T-helper 1 cell (primary cell): ENCODE measurements around the gene MRE11.
"Not testable (repeated sequence)": the region's sequence is repeated elsewhere in the genome, so short reads cannot be mapped to it uniquely, and the experiment has no call there.

Experiments
- DNase-seq, 5 donors: peaks; one replicate each; pipeline ENCODE4 v3.0.0-alpha.2; 2012 to 2020
- total RNA-seq, 4 donors: gene quantifications; one replicate each; lab custom pipeline; 2026; lab: John Stamatoyannopoulos, UW

MRE11 gene
- 37.0 to 68.6 (median 59.1) reads per million in 4 donors for total RNA-seq

- peak; percentile 90 to 98 (median 94) for DNase-seq
These were observed at the start of gene MRE11, which contains the start of gene ANKRD49 for GRCh38 chr11:94493281-94494125. TSS of gene MRE11 (minus strand) at chr11:94493844. CDS start at chr11:94492801, 1,043 bp downstream. TSS of gene ANKRD49 (plus strand) at chr11:94493984. CDS start at chr11:94496694, 2,710 bp downstream.

DNA sequence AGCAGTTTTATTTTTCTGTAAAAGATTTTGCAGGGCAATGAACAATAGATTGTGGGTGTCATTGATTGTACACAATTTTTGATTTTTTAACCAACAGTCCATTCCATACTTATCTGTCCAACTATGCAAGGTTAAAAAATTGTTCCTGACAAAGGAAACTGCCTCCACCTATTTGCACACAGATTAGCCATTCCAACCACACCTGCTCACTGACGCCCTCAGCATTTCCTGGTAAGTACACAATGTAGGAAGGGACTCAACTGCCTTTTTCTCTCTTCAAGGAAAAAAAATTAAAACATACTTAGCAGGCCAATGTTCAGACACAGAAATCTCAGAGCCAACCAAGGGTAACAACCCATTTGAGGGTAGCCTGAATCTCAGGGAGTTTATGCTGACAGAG is 45.8 kb upstream of the MRE11 start:
- no peak for DNase-seq

- no peak for DNase-seq
These were observed 43.5 kb upstream of the MRE11 start for GRCh38 chr11:94537031-94537600.

DNA sequence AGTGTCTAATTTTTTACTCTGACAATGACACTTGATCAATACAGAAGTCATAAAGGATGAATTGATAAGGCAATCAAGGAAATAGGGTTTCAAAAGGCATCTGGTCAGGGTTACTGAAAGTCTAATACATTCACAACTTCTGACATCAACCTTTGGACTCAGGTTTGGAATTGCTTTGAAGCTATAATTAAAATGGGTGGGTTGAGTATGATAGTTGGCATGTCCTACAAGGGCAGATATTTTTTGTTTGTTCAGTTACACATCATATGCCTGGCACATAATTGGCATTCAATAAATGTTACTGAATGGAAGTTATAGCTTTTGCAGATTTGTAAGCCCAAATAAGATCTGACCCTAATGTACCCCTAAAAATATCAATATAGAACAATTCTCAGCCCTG is 42.7 kb upstream of the MRE11 start:
- no peak for DNase-seq

- DNase-seq = no peak
These were observed 40.3 kb upstream of the MRE11 start for GRCh38 chr11:94533696-94534630.

DNA sequence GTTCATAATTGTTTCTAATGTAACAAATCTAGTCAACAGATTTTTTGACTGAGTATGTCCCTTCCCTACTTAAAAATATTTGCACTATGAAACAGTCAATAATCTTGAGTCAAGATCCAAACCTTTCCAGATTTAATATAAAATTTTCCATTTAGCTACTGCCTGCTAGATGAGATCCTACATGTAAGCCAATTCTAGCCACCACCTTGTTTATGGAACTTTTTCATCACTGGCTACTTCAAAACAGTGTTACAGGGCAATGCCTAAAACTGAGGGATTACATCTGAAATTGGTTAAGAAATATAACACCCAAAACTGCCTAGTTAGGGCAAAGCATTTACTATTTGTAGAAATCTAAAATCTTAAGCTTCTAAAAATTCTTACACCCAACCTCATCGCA is 39.6 kb upstream of the MRE11 start:
- DNase-seq = no peak

- no peak for DNase-seq
These were observed 38.6 kb upstream of the MRE11 start for GRCh38 chr11:94532211-94532610.

DNA sequence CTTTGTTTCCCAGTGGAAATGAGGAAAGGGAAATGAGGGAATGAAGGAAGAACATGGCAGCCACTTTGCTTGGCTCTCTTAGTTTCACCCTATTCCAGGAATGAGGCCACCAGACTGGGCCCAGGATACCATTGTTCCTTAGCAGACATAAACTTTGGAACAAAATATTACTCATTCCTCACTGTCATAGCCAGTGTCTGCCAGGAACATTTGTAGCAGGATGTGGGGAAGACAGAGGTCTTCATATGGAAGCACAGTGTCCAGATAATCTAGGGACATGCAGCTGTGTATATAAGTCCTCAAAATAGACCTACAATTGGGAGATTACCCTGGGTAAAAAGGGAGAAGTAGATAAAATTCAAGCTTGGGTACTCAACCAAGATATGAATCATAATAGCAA is 34.9 kb upstream of the MRE11 start:
- no peak for DNase-seq

DNA sequence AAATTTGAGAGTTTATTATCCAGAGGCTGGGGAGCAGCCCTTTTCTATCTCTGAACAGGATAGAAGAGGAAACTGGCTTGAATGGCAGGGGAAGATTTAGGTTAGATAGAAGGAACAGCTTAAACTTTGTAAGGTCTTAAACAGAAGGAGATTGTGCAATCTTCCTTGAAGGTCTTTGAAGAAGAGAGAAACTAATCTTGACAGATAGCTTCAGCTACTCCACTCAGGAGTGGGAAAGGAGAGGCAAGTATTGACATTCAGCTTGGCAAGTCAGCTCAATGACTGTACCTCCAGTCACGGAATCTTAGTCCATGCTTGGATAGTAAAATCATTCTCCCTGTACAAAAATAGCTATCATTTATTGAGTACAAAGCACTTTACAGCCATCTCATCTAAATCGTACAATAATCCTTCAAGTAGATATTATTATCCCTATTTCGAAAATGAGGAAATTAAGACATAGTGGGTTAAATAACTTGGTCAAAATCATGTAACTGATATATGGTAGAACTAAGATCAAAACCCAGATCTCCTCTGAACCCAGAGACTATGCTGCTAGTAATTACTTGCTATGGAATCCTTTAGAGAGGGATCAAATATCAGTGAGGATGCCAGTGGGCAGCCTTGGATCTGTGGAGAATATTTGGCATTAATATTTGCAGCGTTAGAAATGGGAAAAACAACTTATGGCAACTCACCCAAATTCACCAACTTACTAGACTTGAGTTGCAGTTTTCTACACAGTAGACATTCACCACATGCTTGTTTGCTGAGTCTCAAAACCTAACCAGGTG is 33.2 kb upstream of the MRE11 start:
- no peak for DNase-seq

GRCh38 chr11:94525546-94526324 is 32.1 kb upstream of the MRE11 start:
- no peak for DNase-seq

GRCh38 chr11:94524341-94524740 is 30.7 kb upstream of the MRE11 start:
- DNase-seq = no peak

DNA sequence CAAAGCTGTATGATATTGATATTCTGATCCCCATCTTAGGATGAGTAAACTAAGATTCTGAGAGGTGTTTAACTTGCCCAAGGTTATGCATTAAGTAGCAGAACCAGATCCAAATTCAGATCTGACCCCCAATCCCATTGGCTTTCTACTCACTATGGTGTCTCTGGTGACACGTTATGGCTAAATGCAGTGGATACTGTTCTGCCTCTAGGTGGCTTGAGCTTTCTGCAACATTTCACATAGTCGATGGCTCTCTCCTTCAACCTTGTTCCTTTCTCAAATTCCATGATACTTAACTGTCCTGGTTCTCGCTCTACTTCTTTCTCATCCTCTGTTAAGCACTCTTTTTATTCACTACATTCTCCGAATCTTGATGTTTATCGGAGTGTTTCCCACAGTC is 28.0 kb upstream of the MRE11 start:
- no peak for DNase-seq

DNA sequence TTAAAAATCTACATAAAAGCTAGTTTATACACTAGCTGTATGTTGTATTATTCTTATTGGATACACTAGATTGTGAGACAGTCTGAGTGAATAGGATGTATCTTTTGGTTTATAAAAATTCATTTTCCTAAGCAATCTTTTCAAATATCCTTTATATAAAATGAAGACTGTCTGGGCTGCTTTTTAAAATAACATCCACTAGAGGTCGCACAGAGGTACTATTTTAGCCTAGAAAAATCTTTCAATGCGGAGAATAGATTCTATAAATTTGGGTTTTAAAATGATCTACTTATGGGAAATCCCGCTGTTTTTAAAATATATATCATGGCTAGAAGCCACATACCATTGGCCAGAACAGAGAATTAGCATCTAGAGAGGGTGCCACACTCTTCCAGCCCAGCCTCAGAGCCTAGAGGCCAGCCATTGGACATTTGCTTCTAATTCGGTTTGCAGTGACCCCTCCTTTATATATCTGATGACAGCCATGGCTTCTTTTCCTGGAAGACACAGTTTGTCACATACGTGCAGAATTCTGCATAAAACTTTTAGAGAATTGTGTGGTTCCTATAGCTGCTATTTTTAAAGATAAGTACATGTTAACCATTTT is 25.9 kb upstream of the MRE11 start:
- peak in 1 of 5 donors; percentile 15 for DNase-seq

DNA sequence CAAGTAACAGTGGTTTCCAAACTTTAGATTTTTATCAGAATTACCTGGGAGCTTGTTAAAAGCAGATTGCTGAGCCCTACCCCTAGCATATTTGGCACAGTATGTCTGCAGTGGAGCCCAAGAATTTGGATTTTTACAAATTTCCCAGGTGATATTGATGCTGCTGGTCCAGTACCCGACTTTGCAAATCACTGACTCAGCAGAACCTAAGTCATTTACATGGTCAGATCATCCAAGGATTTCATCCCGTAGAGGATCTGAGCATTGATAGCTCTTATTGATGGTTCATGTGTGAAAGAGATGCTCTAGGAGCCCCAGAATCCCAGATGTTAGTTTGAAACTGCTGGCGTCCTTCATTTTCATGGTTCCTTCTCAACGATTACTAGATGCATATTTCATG is 24.7 kb upstream of the MRE11 start:
- DNase-seq = no peak

- DNase-seq = no peak
These were observed 23.1 kb upstream of the MRE11 start for GRCh38 chr11:94516725-94517124.

DNA sequence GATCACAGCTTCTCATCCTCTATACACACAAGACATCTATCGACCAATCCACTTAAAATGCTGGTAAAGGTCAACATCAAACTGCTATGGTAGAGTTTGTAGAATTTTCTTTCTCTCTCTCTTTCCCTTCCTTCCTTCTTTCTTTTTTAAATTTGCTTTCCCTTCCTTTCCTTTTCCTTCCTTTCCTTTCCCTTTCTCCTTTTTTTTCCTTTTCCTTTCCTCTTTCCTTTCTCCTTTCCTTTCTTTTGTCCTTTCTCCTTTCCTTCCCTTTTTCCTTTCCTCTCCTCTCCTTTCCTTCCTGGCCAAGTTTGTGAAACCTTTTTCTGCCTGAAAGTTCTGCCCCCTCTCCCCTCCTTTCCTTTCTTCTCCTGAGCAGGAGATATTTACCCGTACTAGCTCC is 21.8 kb upstream of the MRE11 start:
- DNase-seq = no peak

GRCh38 chr11:94513091-94513490 is 19.4 kb upstream of the MRE11 start:
- DNase-seq = no peak

DNA sequence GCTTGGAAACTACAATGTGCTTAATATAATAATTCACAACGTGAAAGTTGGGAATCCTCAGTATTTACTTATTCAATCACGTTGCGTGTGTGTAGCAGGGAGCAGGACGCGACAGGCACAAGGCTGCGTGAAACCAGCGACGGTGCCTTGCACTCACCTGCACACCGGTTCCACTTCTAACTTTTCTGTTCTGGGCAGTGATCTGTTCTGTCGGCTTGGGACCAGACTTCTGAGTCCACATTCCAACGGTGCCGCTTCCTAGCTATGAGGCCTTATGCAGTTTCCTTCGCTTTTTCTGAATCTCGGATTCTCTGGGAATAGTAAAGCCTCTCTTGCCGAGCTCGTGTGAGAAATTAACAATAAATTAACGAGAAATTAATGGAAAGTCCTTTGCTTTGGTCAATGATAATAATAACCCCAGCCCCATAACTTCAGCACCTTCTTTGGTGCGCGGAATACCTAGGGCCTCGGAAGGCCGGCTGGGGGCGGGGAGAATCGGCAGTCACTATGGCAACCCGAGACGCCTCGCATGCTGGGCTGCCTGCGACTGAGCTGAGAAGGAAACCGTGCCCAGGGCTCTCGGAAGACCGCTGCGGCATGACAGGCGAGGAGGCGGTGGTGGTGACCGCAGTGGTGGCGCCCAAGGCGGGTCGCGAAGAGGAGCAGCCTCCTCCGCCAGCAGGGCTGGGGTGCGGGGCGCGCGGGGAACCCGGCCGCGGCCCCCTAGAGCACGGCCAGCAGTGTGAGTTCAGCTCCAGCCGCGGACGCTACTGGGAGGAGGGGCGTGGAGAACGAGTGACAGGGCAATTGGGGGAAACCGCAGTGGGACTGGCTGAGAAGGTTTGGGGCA is 18.5 kb upstream of the MRE11 start, which contains the start of gene C11orf97:
Gene C11orf97 (plus strand): TSS at position 530 of the 850 bp plus-strand sequence. CDS start 68 bp downstream, at position 598.
- DNase-seq = peak; percentile 12 to 52 (median 32)

DNA sequence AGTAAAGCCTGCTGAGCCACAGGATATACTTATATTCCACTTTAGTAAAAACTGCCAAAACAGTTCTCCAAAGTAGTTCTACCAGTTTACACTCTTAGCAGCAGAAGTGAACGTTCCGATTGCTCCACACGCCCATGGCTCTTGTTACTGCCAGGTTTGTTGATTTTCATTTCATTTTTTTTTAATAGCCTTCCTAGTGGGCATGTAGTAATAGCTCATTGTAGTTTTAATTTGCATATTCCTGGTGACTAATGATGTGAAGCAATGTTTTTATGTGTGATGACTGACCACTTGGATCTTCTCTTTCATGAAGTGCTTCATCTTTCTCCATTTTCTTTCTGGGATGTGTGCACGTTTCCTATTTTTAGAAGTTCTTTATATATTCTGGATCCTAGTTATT is 13.8 kb upstream of the MRE11 start:
- DNase-seq = no peak

- DNase-seq = not testable (repeated sequence)
These were observed 12.9 kb upstream of the MRE11 start for GRCh38 chr11:94506513-94506912.
